ENCODE data around the gene GLS.

GLS gene

DNA sequence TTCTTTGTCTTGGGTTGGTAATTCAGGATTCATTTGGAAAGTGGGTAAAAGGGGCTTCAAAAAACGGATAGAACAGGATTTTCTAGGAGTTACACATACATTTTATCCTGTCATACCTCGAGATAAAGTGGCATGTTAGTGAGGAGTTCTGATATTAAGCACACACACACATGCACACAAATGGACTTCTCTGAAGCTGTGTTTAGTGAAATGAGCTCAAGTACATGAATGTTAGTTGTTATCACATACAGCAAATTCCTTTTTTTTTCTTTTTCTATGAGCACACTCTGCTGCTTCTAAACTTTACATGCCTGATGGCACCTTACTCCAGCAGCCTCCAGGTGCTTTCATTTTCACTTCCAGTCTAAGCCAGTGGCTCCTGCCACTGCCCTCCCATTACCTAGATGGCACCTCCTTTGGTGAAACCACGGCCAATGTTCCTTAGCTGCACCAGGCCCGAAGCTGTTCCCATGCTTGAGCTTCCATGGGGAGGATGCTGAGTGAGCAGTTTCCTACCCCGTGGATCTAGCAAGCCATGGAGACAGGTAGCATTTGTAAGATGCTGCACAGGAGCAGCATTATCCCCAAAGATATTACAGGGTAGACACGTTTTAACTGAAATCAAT lies 83.7 kb downstream of the GLS start:
- no peak overlapping the region for H3K27ac ChIP-seq (ENCODE audit: insufficient read depth in 1 of 2, low read depth in 1 of 2, low read length in 2 of 2, poor library complexity in 1 of 2, severe bottlenecking in 2 of 2)
- no peaks in the 10 kb centered on the region for H3K9me3 ChIP-seq (ENCODE audit: control extremely low read depth in 1 of 5, control insufficient read depth in 4 of 5, insufficient read depth in 2 of 5, low read depth in 1 of 5, low read length in 4 of 5)
- WGBS (ENCODE audit: insufficient coverage) = 93% methylated on average over 3 of the region's 6 CpGs
- peaks cover 0 to 2% (median 0%) of the 10 kb centered on the region in 4 experiments for H3K4me1 ChIP-seq (ENCODE audit: control extremely low read depth in 1 of 4, control insufficient read depth in 4 of 4, insufficient read depth in 4 of 4, low read length in 3 of 4)
- ChIA-PET POLR2A (no interaction called here), CTCF (interaction anchor here (1.3 to 1.6 kb wide), 2 partner anchors 8 to 114 kb away, joined by 3 to 5 read pairs; no protein-coding TSS in a partner anchor)
- DNase-seq = no peak
- H3K4me3 ChIP-seq (ENCODE audit: control insufficient read depth in 1 of 7, extremely low read depth in 1 of 7, insufficient read depth in 4 of 7, low read depth in 2 of 7, low read length in 6 of 7) = no peak overlapping the region
- H3K36me3 ChIP-seq (ENCODE audit: control insufficient read depth in 4 of 4, insufficient read depth in 4 of 4, low read length in 3 of 4) = peaks cover 20 to 70% (median 43%) of the 10 kb centered on the region in 4 experiments
- no peaks in the 10 kb centered on the region for H3K27me3 ChIP-seq (replicated peaks in 2 of 5; ENCODE audit: control insufficient read depth in 4 of 5, insufficient read depth in 5 of 5, low read length in 4 of 5)

DNA sequence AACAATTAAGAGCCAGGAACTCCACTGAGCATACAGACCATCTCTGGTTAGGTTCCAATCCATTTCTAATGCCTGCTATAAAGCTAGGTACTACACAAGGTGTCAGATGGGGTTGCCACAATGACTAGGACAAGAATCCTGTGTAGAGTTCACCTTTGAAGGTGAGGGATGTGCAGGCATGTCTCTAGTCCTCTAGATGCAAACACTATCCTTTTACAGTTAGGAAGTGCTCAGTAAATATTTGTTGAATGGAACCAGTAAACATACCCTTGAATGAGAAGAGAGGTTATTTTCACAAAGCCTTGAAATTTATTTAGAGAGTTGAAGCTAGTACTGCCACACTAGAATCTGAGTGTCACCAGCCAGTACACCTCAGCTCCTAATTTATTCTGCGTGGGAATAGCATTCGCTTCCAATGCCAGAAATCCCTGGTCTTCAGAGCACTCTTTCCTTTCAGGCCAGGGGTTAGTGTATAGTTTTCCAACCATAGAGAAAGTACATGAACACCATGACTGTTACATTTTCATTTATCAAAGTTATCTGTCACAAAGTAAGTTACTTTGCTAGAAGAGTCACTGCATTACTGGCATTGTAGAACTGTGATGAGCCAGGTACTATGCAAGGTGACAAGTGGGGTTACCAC lies 85.1 kb downstream of the GLS start:
- no peak overlapping the region for H3K4me3 ChIP-seq (ENCODE audit: control insufficient read depth in 1 of 7, extremely low read depth in 1 of 7, insufficient read depth in 4 of 7, low read depth in 2 of 7, low read length in 6 of 7)
- no peak overlapping the region for H3K27ac ChIP-seq (ENCODE audit: insufficient read depth in 1 of 2, low read depth in 1 of 2, low read length in 2 of 2, poor library complexity in 1 of 2, severe bottlenecking in 2 of 2)
- H3K36me3 ChIP-seq (ENCODE audit: control insufficient read depth in 4 of 4, insufficient read depth in 4 of 4, low read length in 3 of 4) = peaks cover 26 to 84% (median 53%) of the 10 kb centered on the region in 4 experiments
- WGBS (ENCODE audit: insufficient coverage) = 100% methylated on average over 1 of the region's 2 CpGs
- ChIA-PET CTCF (interaction anchor here (0.6 to 1.4 kb wide), 6 partner anchors 8 to 47 kb away, joined by 3 to 4 read pairs (median 4); no protein-coding TSS in a partner anchor), POLR2A (no interaction called here)
- H3K9me3 ChIP-seq (ENCODE audit: control extremely low read depth in 1 of 5, control insufficient read depth in 4 of 5, insufficient read depth in 2 of 5, low read depth in 1 of 5, low read length in 4 of 5) = no peaks in the 10 kb centered on the region
- no peak for DNase-seq
- H3K4me1 ChIP-seq (ENCODE audit: control extremely low read depth in 1 of 4, control insufficient read depth in 4 of 4, insufficient read depth in 4 of 4, low read length in 3 of 4) = peaks cover 0 to 8% (median 5%) of the 10 kb centered on the region in 4 experiments
- no peaks in the 10 kb centered on the region for H3K27me3 ChIP-seq (replicated peaks in 2 of 5; ENCODE audit: control insufficient read depth in 4 of 5, insufficient read depth in 5 of 5, low read length in 4 of 5)

DNA sequence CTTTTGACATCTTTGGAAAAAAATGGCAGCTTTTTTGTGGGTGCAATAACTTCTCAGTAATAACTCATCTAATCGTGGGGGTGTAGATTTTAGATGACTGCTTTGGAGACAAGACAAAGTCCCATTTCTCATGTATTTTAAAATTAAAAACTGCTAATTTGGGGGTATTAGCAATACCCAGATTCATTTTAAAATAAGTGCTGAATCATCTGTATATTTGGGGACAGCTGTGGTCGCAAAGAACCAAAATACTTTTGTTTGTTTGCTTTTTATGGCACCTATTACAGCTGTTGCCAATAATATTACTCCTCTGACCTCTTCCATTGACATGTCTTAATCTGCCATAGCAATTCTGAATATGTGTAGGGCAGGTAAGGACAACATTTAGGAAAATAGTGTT lies 87.9 kb downstream of the GLS start:
- WGBS (ENCODE audit: insufficient coverage) = no CpG with 5 or more reads among the region's 2 CpGs

DNA sequence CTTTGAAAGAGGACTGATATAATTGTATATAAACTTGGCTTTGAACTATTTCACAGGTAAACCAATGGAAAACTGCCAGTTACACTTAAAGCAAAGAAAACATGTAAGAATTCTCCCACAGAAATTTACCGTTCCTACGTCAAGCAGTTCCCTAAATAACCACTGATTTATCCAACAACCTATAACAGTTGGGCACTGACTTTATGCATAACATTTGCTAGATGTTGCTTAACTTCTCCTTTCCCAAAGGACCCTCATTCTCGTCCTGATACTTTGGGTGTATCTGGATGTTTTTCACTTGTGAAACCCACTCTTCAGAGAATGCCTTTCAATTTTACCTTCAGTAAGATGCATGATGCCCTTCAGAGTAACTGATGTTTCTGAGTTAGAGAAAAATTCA lies 89.5 kb downstream of the GLS start:
- ChIA-PET POLR2A (no interaction called here), CTCF (interaction anchor here (1.0 to 3.2 kb wide), 2 partner anchors 8 to 9 kb away, joined by 3 to 10 read pairs; no protein-coding TSS in a partner anchor)
- Histone ChIP-seq H3K36me3 (ENCODE audit: control insufficient read depth in 4 of 4, insufficient read depth in 4 of 4, low read length in 3 of 4) (peaks cover 41 to 92% (median 65%) of the 10 kb centered on the region in 4 experiments), H3K9me3 (ENCODE audit: control extremely low read depth in 1 of 5, control insufficient read depth in 4 of 5, insufficient read depth in 2 of 5, low read depth in 1 of 5, low read length in 4 of 5) (peaks cover 0 to 11% (median 0%) of the 10 kb centered on the region in 5 experiments), H3K27ac (ENCODE audit: insufficient read depth in 1 of 2, low read depth in 1 of 2, low read length in 2 of 2, poor library complexity in 1 of 2, severe bottlenecking in 2 of 2) (no peak overlapping the region), H3K4me1 (ENCODE audit: control extremely low read depth in 1 of 4, control insufficient read depth in 4 of 4, insufficient read depth in 4 of 4, low read length in 3 of 4) (peaks cover 0 to 14% (median 9%) of the 10 kb centered on the region in 4 experiments), H3K27me3 (replicated peaks in 2 of 5; ENCODE audit: control insufficient read depth in 4 of 5, insufficient read depth in 5 of 5, low read length in 4 of 5) (no peaks in the 10 kb centered on the region), H3K4me3 (ENCODE audit: control insufficient read depth in 1 of 7, extremely low read depth in 1 of 7, insufficient read depth in 4 of 7, low read depth in 2 of 7, low read length in 6 of 7) (no peak overlapping the region)
- 100% methylated on average over 2 of the region's 3 CpGs for WGBS (ENCODE audit: insufficient coverage)
- DNase-seq = no peak

More for the DNA sequence above, 87.9 kb downstream of the GLS start:
- Histone ChIP-seq H3K36me3 (ENCODE audit: control insufficient read depth in 4 of 4, insufficient read depth in 4 of 4, low read length in 3 of 4) (peaks cover 34 to 92% (median 61%) of the 10 kb centered on the region in 4 experiments), H3K4me1 (ENCODE audit: control extremely low read depth in 1 of 4, control insufficient read depth in 4 of 4, insufficient read depth in 4 of 4, low read length in 3 of 4) (peaks cover 0 to 14% (median 9%) of the 10 kb centered on the region in 4 experiments), H3K27me3 (replicated peaks in 2 of 5; ENCODE audit: control insufficient read depth in 4 of 5, insufficient read depth in 5 of 5, low read length in 4 of 5) (no peaks in the 10 kb centered on the region), H3K9me3 (ENCODE audit: control extremely low read depth in 1 of 5, control insufficient read depth in 4 of 5, insufficient read depth in 2 of 5, low read depth in 1 of 5, low read length in 4 of 5) (peaks cover 0 to 8% (median 0%) of the 10 kb centered on the region in 5 experiments), H3K4me3 (ENCODE audit: control insufficient read depth in 1 of 7, extremely low read depth in 1 of 7, insufficient read depth in 4 of 7, low read depth in 2 of 7, low read length in 6 of 7) (no peak overlapping the region), H3K27ac (ENCODE audit: insufficient read depth in 1 of 2, low read depth in 1 of 2, low read length in 2 of 2, poor library complexity in 1 of 2, severe bottlenecking in 2 of 2) (no peak overlapping the region)
- ChIA-PET POLR2A (no interaction called here), CTCF (interaction anchor here (0.8 to 3.2 kb wide), 3 partner anchors 11 to 26 kb away, joined by 3 to 10 read pairs (median 5); no protein-coding TSS in a partner anchor)
- DNase-seq = no peak

DNA sequence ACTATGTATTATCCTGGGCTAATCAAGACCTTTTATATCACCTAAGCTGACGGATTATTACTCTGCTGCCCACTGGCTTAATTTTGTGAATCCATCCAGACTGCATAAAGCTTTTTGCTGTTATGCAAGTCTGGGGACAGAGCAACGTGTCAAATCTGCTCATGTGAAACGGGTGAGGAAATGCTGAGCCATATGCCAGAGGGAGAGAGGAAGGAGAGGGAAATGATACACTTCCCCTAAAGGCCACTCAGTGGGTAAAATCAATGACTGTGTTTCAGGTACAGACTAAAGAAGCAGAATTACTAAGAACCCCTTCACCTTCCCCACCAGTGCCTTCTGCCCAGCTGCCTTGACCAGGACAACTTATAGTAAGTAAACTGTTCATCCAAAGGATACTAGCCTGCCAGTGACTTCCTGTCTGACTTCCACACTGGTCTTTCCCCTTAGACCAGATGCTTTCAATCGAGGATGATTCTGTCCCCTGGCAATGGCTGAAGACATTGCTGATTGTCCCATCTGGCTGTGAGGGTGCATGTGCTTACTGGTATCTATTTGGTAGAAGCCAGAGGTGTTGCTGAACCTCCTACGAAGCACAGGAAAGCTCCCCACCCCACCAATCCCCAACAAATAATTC lies 90.4 kb downstream of the GLS start:
- Histone ChIP-seq H3K27ac (ENCODE audit: insufficient read depth in 1 of 2, low read depth in 1 of 2, low read length in 2 of 2, poor library complexity in 1 of 2, severe bottlenecking in 2 of 2) (peak overlapping the region in 1 of 2 experiments; percentile 6), H3K27me3 (replicated peaks in 2 of 5; ENCODE audit: control insufficient read depth in 4 of 5, insufficient read depth in 5 of 5, low read length in 4 of 5) (no peaks in the 10 kb centered on the region), H3K4me3 (ENCODE audit: control insufficient read depth in 1 of 7, extremely low read depth in 1 of 7, insufficient read depth in 4 of 7, low read depth in 2 of 7, low read length in 6 of 7) (peak overlapping the region in 1 of 7 experiments; percentile 3), H3K4me1 (ENCODE audit: control extremely low read depth in 1 of 4, control insufficient read depth in 4 of 4, insufficient read depth in 4 of 4, low read length in 3 of 4) (peaks cover 0 to 14% (median 9%) of the 10 kb centered on the region in 4 experiments), H3K9me3 (ENCODE audit: control extremely low read depth in 1 of 5, control insufficient read depth in 4 of 5, insufficient read depth in 2 of 5, low read depth in 1 of 5, low read length in 4 of 5) (peaks cover 0 to 11% (median 0%) of the 10 kb centered on the region in 5 experiments), H3K36me3 (ENCODE audit: control insufficient read depth in 4 of 4, insufficient read depth in 4 of 4, low read length in 3 of 4) (peaks cover 38 to 92% (median 65%) of the 10 kb centered on the region in 4 experiments)
- 40% methylated on average over 2 of the region's 5 CpGs for WGBS (ENCODE audit: insufficient coverage)
- CTCF ChIA-PET = interaction anchor here (1.0 to 3.2 kb wide), 3 partner anchors 8 to 9 kb away, joined by 3 to 10 read pairs (median 3); no protein-coding TSS in a partner anchor
- DNase-seq = peak; percentile 34 to 71 (median 67)
- POLR2A ChIA-PET = interaction anchor here (1.4 kb wide), 1 partner anchor 9 kb away, joined by 12 read pairs; no protein-coding TSS in a partner anchor

DNA sequence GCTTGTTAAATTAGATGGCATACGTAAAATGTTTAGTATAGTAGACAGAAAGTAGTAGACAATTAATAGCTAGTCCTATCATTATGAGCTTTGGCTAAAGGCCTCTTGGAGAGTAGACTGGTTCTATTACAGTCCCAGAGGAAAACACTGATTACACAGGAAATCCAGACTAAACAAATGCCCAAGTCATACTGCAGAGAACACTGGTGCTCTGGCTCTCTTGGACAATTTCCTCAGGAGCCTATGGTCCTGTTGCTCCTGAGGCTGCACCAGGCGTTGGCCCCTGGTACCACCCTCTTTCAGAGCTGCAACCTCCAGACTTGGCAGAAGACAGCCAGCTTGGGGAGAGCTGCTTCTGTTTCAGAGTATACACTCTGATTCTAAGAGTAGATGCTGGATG lies 91.6 kb downstream of the GLS start:
- ChIA-PET CTCF (interaction anchor here (1.0 to 2.5 kb wide), 6 partner anchors 8 to 42 kb away, joined by 3 to 6 read pairs (median 3); no protein-coding TSS in a partner anchor), POLR2A (no interaction called here)
- Histone ChIP-seq H3K36me3 (ENCODE audit: control insufficient read depth in 4 of 4, insufficient read depth in 4 of 4, low read length in 3 of 4) (peaks cover 41 to 95% (median 67%) of the 10 kb centered on the region in 4 experiments), H3K27ac (ENCODE audit: insufficient read depth in 1 of 2, low read depth in 1 of 2, low read length in 2 of 2, poor library complexity in 1 of 2, severe bottlenecking in 2 of 2) (no peak overlapping the region), H3K9me3 (ENCODE audit: control extremely low read depth in 1 of 5, control insufficient read depth in 4 of 5, insufficient read depth in 2 of 5, low read depth in 1 of 5, low read length in 4 of 5) (peaks cover 0 to 11% (median 0%) of the 10 kb centered on the region in 5 experiments), H3K4me3 (ENCODE audit: control insufficient read depth in 1 of 7, extremely low read depth in 1 of 7, insufficient read depth in 4 of 7, low read depth in 2 of 7, low read length in 6 of 7) (no peak overlapping the region), H3K27me3 (replicated peaks in 2 of 5; ENCODE audit: control insufficient read depth in 4 of 5, insufficient read depth in 5 of 5, low read length in 4 of 5) (no peaks in the 10 kb centered on the region), H3K4me1 (ENCODE audit: control extremely low read depth in 1 of 4, control insufficient read depth in 4 of 4, insufficient read depth in 4 of 4, low read length in 3 of 4) (peaks cover 0 to 14% (median 9%) of the 10 kb centered on the region in 4 experiments)
- no peak for DNase-seq
- WGBS (ENCODE audit: insufficient coverage) = 100% methylated on average over 2 of the region's 2 CpGs
